SH-SY5Y (cell line): ENCODE measurements around the gene RNU11.

ENCODE experiments used
- GATA2 ChIP-seq: IDR thresholded peaks from 2 replicates; pipeline ENCODE4 v1.6.1; 2011; ENCODE audit warnings: mild to moderate bottlenecking, low read depth, low read length
- GATA3 ChIP-seq: IDR thresholded peaks from 2 replicates; pipeline ENCODE4 v1.6.1; 2011; ENCODE audit warnings: low read depth, mild to moderate bottlenecking, low read length, moderate library complexity

DNA sequence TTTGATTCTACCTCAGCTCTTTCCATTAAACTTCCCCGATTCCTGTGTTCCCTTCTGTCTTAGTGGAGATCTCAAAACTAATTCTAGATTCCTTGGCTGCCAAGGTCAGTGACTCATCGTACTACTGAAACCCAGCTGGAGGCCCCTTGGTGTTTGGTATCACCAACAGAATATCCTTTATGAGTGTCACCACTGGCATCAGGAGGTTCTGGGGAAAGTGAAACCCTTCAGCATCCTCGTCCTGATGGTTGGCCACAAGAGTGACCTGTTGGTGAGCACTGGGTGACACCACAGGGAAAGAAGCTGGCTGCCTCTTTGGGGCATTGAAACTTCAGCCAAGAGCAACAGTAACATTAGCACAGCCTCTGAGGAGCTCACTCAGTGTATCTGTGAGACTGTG is 46.7 kb upstream of the RNU11 start:
- no peak for TF ChIP-seq GATA2
- TF ChIP-seq GATA3 = no peak
